ENCODE data around the gene ANKS1B.

- TF ChIP-seq CTCF (IDR thresholded peaks at IDR 0.05) (no peak), POLR2A (IDR thresholded peaks at IDR 0.05) (no peak)
Measured at GRCh38 chr12:99284161-99284560, 700.6 kb downstream of the ANKS1B start.

Data from thyroid gland (tissue), 4 donors.